Posterior cingulate gyrus (tissue), 11 donors: Measurements from ENCODE around the gene CKMT2.
A peak's percentile ranks its signal among the peaks of the same experiment; 100 is the strongest.
"Not testable (repeated sequence)": the region's sequence is repeated elsewhere in the genome, so short reads cannot be mapped to it uniquely, and the experiment has no call there.

ENCODE experiments used
- DNase-seq, 10 donors: peaks; one replicate each; pipeline versions ENCODE4 v3.0.0 to v3.0.0-alpha.2; 2020 to 2021; ENCODE audit warnings: mixed read lengths in 3 of 10
- intact Hi-C: fragments of 100-400 bp; cut with DNase I; formaldehyde crosslinking; loops from one replicate; pipeline ENCODE4 v1.15.1; 2023

CKMT2 gene

DNA sequence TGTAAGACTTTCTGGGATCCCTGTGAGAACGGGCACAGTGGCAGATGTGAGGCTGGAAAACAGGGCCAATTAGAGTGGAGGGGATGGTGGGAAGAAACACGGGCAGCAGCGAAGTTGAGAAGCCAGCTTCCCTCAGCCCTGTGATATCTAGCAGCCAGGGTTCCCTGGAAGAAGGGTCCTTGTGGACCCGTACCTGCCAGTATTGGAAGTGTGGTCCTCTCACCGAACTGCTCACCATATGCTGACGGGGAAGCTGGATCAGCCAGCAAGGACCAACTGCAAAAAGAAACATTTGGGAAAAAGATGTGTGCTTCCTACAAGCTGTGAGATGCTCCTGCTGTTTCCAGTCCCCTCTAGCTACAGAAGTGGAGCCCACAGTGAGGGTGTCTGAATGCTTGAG lies 13.6 kb downstream of the CKMT2 start:
- intact Hi-C loops, result no loop called here
- DNase-seq, result no peak

DNA sequence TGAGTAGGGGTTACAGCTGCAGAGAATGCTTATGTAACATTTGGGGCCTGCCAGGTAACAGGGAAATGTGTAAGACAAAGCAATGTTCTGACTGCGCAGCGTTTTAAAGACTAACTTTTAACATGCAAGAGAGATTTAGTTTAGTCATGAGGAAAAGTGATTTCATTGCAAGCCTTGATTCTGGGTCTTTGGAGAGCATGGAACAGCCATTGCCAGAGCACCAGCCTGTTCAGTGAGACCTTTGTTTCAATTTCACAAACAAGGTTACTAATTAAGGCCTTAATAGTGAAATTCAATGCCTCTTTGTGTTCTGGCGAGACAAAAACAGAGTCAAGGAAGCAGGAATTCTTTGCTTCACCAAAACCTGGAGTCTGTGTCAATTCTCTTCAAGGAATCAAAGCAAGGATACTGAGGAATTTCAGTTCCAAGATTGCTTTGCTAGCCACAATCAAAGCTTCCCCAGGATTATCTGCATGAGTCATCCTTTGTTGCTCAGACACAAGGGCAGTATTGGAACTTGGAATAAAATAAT lies 14.4 kb downstream of the CKMT2 start:
- intact Hi-C loops, result no loop called here
- no peak for DNase-seq

DNA sequence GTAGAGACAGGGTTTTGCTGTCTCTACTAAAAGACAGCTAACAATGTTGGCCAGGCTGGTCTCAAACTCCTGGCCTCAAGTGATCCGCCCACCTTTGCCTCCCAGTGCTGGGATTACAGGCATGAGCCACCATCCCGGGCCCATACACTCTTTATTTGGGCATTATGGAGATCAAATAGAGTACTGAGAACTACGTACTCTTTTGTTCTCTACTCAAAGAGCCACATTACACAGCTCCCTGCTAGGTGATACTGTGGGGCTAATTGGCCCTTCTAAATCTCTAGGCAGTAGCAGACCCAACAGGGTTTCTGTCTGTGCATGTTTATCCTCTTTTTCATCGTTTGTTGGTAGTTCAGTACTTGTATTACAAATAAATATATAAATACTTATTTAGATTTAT lies 16.1 kb downstream of the CKMT2 start:
- no peak for DNase-seq
- intact Hi-C loops, result no loop called here

DNA sequence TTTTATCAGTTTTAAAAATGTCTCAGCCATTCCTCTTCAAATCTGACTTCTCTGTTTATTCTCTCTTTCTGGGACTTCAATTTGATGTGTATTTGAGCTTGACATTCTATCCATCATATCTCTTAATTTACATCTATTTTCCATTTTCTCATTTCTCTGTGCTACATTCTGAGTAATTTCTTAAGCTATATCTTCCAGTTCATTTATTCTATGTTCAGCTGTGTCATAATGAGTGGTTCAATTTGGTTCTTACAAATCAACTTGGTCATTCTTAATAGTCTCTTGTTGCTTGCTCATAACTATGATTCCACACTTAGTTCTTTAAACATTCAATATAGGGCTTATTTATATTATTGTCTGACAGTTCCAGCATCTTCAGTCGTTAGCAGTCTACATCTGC lies 16.9 kb downstream of the CKMT2 start:
- no peak for DNase-seq
- intact Hi-C loops, result no loop called here

DNA sequence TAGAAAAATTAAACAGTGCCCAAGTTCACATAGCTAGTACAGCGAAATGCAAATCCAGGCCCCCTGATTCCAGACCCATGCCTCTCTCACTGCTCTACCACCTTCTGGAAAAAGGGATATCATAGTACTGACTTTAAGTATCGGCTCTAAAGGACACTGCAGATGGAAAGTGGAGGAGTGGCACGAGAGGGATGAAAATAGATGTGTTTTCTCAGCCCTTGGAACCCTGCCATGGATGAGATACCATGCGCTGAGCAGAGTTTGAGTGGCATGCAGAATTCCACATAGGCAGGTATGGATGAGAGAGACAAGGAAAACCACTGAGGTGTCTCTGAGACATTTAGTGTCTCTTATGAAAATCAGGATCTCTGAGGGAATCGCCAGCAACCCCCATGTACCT lies 18.8 kb downstream of the CKMT2 start:
- no peak for DNase-seq
- intact Hi-C loops, result no loop called here

DNA sequence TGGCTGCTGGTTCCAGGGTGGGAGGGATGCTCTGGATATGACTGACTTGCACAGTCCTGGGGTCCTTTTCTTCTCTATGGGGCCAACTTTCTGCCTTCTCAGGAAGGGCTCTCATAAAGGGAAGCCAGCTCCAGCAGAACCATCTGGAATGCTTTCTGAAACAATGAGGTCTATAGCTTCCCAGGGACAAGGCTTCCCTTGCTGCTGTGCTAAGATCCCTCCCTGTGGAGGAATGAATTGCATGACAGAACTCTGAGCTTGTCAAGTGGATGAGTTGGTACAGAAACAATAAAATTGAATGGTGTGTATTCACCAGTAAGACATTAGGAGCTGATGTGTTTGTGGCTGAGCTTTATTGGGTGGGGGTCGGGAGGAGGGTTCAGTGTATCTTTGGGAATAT lies 19.8 kb downstream of the CKMT2 start:
- intact Hi-C loops, result no loop called here

DNA sequence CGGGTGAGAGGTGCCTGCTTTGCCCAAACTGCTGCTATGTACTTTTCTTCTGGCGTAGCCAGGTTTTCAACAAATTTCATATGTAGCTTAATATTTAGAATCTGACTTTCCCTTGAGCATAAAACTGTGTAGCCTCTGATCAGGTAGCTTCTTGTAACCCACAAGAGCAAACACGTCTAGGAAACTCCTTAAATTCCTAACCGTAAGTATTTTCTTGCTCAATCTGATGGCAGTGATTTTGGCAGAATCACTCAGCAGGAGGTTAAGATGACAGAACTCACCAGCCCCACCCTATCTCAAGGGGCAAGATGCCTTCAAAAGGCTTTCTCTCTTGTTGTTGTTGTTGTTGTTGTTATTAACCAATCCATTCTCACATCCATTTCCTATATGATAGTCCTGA lies 20.8 kb downstream of the CKMT2 start:
- intact Hi-C loops, result no loop called here
- peak in 1 of 10 donors; percentile 19 for DNase-seq

More for the DNA sequence above, 19.8 kb downstream of the CKMT2 start:
- DNase-seq, result no peak

DNA sequence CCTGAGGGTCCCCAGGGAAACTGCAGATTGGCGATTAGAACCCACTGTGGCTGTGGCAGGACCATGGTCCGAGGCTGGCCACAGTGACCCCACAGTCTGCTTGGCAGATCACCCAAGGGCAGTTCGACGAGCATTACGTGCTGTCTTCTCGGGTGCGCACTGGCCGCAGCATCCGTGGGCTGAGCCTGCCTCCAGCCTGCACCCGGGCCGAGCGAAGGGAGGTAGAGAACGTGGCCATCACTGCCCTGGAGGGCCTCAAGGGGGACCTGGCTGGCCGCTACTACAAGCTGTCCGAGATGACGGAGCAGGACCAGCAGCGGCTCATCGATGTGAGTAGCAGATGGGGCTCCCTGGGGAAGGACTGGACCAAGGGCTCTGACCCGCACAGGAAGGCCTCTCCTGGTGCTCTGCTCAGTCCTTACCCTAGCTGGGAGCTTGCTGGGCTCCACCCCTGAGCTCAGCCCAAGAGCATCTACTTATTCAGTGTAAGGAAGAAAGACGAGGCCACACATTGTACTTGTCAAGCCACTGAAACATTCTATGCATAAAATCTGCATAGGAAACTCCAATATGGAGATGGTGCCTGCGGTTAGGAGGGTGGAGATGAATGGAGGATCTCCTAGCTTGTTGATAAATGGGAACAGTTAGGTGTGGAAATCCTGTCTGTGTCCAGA lies 21.9 kb downstream of the CKMT2 start:
- intact Hi-C loops, result no loop called here

DNA sequence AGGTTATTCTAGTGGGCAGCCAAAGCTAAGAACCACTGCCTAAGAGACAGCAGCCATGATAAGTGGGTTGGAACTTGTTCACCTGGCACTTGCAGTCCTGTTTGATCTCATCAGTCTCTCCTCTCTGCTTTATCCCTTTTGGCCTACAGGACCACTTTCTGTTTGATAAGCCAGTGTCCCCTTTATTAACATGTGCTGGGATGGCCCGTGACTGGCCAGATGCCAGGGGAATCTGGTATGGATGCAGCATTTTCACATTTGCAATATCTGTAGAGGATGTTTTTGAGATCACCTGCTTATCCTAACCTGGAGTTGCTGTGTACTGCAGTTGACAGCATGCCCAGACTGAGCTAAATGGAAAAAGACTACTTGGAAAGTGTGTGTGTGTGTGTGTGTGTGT lies 23.6 kb downstream of the CKMT2 start:
- peak in 1 of 10 donors; percentile 45 for DNase-seq
- intact Hi-C loops, result no loop called here

More for the DNA sequence above, 21.9 kb downstream of the CKMT2 start:
- peak in 1 of 10 donors; percentile 69 for DNase-seq

DNA sequence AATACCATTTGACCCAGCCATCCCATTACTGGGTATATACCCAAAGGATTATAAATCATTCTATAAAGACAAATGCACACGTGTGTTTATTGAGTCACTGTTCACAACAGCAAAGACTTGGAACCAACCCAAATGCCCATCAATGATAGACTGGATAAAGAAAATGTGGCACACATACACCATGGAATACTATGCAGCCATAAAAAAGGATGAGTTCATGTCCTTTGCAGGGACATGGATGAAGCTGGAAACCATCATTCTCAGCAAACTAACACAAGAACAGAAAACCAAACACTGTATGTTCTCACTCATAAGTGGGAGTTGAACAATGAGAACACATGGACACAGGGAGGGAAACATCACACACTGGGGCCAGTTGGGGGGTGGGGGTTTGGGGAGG lies 29.7 kb downstream of the CKMT2 start:
- DNase-seq, intact Hi-C loops: not testable (repeated sequence)

DNA sequence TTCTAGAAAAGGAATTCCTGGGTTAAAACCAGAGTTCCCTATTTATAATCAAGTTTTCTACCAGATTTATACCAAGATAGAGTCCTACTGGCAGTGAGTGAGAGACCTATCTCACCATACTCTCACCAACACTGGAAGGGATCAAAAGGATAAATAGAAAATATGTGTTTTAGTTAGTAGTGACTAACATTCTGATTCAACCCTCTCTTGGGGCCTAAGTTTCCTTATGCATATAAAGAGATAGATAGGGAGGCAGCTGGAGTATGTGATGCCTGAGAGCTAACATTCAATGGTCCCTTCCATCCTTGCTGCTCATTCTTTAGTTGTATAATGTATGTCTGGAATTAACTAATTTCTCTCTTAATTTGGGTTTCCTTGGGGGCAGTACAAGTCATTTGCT lies 32.0 kb downstream of the CKMT2 start:
- intact Hi-C loops, result no loop called here

DNA sequence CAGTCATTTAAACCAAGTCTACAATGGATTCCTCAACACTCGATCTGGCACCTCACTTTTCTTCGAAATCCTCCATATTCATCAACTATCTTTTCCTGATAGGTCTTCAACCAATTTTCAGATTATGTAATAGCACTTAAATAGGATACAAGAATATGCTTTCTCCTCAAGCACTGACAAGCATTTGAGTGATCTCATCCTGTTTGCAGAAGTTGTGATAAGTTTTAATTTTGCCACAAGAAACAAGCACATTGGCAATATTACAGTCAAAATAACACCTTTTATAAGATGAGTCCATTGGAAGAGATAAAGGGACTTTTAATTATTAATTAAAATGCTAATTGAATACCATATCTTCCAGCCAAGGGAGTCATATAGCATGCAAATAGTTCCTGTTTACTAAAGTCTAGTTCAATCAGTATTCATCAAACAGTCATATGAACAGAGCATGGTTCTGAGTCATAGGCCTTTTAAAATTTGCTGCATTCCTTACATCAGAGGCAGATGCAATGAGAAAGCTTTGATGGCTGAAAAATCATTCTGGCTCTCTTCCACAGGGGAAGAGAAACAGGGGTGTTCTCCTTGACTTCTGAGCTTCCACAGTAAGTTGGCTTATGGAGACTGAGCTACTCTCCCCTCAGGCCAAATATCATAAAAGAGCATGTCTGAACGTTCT lies 35.5 kb downstream of the CKMT2 start:
- DNase-seq, result no peak
- intact Hi-C loops, result no loop called here

More for the DNA sequence above, 32.0 kb downstream of the CKMT2 start:
- no peak for DNase-seq

DNA sequence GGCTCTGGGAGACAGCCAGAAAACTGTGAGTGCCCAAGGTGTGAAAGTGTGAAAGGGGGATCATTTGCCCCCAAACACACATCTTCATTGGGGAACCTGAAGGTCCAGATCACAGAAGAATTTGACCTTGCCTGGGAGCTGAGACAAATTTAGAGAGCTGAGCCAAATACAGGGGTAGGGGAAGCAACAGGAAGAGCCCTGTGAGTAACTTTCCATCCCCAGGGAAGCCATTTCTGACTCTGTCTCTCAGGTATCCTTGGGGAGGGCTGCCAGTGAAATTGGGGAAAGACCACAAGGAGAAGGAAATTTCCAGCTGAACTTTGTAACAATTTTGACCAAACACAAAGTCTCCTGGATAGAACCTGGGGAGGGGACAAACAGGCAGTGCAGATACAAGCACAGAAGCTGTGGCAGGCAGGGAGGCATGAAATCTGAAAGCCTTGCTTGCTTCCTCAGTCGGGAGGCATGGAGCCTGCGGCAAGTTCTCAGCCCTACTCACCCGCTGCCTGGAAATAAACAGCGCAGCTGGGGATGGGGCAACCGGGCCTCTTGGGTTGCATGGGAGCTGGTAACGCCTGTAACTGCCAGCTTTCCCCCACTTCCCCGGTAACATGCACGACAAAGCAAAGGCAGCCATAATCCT lies 36.8 kb downstream of the CKMT2 start:
- no peak for DNase-seq
- intact Hi-C loops, result no loop called here

DNA sequence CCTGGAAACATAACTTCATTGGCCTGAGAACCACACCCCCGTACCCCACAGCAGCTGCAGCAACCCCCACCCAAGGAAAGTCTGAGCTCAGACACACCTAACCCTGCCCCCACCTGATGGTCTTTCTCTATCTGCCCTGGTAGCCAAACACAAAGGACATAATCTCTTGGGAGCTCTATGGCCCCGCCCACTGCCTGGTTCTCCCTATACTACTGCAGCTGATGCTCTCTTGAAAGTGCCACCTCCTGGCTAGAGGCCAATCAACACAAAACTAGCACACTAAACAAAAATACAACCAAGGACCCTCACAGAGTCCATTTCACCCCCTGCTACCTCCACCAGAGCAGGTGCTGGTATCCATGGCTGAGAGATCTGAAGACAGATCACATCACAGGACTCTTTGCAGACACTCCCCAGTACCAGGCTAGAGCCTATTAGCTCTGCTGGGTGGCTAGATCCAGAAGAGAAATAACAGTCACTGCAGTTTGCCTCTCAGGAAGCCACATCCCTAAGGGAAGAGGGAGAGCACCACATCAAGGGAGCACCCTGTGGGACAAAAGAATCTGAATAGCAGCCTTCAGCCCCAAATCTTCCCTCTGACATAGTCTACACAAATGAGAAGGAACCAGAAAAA lies 37.4 kb downstream of the CKMT2 start:
- DNase-seq, intact Hi-C loops: not testable (repeated sequence)

DNA sequence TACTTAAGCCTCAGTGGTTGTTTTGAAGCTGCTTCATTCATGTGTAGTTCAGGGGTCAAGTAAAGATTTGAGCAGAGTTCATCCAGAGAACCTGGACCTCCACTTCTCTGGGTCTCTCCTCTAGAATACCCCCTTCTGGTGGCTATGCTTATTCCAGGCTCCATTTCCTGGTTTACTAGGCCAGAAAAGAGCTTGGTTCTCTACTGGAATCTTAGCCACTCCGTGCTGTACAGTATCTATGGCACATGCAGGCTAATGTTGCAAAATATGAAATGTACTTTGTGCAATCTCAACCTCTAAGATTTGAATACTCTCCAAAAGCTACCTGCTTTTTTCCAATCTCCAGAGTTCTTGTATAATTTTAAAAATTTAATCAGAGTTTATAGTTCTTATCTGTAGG lies 50.9 kb downstream of the CKMT2 start:
- intact Hi-C loops, result no loop called here
- no peak for DNase-seq

DNA sequence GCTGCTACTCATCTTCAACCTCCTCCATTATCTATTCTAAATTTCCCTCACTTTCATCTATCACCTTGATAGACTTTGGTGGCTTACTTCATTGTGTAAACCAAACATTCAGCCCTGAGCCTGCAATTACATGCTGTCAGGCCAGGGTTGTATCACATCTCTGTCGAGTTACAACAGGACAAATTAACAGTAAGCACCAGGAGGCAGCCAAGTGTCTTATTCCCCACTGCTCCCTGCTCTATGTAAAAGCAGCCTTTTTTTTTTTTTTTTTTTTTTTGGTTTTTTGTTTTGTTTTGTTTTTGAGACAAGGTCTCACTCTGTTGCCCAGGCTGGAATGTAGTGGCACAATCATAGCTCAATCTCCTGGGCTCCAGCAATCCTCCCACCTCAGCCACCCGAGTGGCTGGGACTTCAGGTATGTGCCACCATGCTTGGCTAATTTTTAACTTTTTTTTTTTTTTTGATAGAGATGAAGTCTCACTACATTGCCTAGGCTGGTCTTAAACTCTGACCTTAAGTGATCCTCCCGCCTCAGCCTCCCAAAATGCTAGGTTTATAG lies 53.0 kb downstream of the CKMT2 start:
- DNase-seq, result peak in 1 of 10 donors; percentile 40
- intact Hi-C loops, result no loop called here

DNA sequence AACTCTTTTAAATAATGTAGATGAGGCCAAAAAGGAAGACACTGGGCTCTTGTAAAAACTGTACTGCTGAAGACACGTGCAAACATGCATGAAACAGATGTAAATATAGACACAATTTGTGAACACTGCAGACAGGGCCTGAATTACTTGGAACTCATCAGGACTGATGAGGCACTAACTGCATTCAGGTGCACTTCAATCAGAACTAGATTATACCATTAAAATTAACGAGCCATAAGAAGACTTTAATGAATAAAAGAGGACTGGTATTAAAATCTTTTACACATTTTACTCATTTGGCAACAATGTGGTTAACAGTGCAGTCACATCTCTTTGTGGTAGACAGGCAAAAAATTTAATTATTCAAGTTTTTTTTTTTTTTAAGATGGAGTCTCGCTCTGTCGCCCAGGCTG lies 54.9 kb downstream of the CKMT2 start:
- intact Hi-C loops, result no loop called here
- DNase-seq, result no peak

DNA sequence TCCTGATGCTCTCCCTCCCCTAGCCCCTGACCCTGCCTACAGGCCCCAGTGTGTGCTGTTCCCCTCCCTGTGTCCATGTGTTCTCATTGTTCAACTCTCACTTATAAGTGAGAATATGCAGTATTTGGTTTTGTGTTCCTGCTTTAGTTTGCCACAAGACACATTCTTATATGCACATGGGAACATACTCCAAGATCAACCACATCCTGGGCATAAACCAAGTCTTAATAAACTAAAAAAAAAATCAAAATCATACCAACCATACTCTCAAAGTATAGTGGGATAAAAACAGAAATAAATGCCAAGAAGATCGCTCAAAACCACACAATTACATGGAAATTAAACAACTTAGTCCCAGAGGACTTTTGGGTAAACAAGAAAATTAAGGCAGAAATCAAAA lies 57.0 kb downstream of the CKMT2 start:
- DNase-seq, result no peak
- intact Hi-C loops, result no loop called here

DNA sequence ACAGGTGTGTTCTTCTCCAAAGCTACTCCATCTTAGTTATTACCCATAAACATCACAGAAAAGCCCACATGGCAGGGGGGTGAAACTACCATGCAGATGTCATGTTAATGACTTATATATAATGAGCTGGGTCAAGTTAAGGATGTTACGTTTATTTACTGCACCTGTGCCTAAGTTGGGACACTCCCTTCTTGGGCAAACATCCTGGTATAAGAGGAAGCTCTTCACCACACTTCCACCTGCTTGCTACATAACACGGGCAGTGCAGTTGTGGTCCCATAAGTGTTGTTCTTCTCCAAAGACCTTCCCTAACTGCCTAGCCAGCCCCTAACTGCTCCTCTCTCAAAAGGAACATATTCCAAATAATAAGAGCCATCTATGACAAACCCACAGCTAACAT lies 59.0 kb downstream of the CKMT2 start:
- intact Hi-C loops, result no loop called here
- no peak for DNase-seq

DNA sequence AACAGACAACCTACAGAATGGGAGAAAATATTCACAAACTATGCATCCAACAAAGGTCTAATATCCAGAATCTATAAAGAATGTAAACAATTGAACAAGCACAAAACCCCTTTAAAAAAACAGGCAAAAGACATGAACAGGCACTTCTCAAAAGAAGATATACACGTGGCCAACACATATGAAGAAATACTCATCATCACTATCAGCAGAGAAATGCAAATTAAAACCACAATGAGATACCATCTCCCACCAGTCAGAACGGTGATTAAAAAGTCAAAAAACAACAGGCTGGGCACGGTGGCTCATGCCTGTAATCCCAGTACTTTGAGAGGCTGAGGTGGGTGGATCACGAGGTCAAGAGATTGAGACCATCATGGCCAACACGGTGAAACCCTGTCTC lies 60.9 kb downstream of the CKMT2 start:
- DNase-seq, intact Hi-C loops: not testable (repeated sequence)

DNA sequence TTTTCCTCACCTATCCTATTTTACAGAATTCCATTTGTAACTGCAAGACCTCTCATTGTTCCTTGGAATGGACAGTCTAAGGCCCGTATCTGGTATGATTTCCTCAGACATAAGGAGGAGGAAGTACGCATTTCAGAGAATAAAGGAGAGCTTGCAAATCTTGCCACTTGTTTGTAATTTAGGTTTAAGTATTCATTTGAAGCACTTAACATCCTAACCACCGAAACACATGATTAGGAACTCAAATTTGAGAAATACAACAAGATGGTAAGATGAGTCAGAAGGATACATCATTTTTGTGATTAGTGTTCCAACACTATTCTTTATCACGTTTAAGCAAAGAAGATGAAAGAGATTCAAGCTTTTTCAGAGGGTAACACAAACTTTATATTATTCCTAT lies 64.4 kb downstream of the CKMT2 start:
- intact Hi-C loops, result no loop called here

More for the DNA sequence above, 64.4 kb downstream of the CKMT2 start:
- no peak for DNase-seq
